ENCODE measurements around the gene MFNG. TPM values are rescaled to one million over a fixed set of nuclear protein-coding genes. Genes with fewer than 3 reads are reported as not detected.

MFNG gene
- total and polyA plus RNA-seq, 8 donors: 1.5 to 10.5 (median 4.4) TPM

GRCh38 chr22:37439347-37439746 lies 46.8 kb downstream of the MFNG start:
- Histone ChIP-seq H3K27ac (no peak overlapping the region), H3K9me3 (no peaks in the 10 kb centered on the region), H3K4me1 (no peaks in the 10 kb centered on the region), H3K36me3 (no peaks in the 10 kb centered on the region), H3K27me3 (peaks cover 0 to 2% (median 0%) of the 10 kb centered on the region in 4 donors), H3K4me3 (no peak overlapping the region)
- intact Hi-C loops (cut with DNase I): no loop called here
- TF ChIP-seq, protein P1, sequence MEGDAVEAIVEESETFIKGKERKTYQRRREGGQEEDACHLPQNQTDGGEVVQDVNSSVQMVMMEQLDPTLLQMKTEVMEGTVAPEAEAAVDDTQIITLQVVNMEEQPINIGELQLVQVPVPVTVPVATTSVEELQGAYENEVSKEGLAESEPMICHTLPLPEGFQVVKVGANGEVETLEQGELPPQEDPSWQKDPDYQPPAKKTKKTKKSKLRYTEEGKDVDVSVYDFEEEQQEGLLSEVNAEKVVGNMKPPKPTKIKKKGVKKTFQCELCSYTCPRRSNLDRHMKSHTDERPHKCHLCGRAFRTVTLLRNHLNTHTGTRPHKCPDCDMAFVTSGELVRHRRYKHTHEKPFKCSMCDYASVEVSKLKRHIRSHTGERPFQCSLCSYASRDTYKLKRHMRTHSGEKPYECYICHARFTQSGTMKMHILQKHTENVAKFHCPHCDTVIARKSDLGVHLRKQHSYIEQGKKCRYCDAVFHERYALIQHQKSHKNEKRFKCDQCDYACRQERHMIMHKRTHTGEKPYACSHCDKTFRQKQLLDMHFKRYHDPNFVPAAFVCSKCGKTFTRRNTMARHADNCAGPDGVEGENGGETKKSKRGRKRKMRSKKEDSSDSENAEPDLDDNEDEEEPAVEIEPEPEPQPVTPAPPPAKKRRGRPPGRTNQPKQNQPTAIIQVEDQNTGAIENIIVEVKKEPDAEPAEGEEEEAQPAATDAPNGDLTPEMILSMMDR (IDR thresholded peaks at IDR 0.05): no peak
- no peak for ATAC-seq
- no peak for FAIRE-seq
- 61% methylated on average over 5 of the region's 5 CpGs for WGBS, 2 donors
- no peak for DNase-seq

- H3K27me3 ChIP-seq: no peaks in the 10 kb centered on the region
- 86 to 90% methylated on average over 5 of the region's 5 CpGs for WGBS, 2 donors
- no peak overlapping the region for H3K4me3 ChIP-seq
- intact Hi-C loops (cut with DNase I): no loop called here
- H3K27ac ChIP-seq: no peak overlapping the region
- no peaks in the 10 kb centered on the region for H3K4me1 ChIP-seq
- TF ChIP-seq, protein P1 (IDR thresholded peaks at IDR 0.05): no peak
- no peak for ATAC-seq
- DNase-seq: no peak
- FAIRE-seq: no peak
- no peaks in the 10 kb centered on the region for H3K36me3 ChIP-seq
- H3K9me3 ChIP-seq: no peaks in the 10 kb centered on the region
Observed at GRCh38 chr22:37435970-37436603, 50.1 kb downstream of the MFNG start.

- H3K27me3 ChIP-seq: peaks cover 0 to 1% (median 0%) of the 10 kb centered on the region in 4 donors
Observed at GRCh38 chr22:37433786-37434185, 52.4 kb downstream of the MFNG start.

GRCh38 chr22:37432708-37433054 lies 53.5 kb downstream of the MFNG start:
- Histone ChIP-seq H3K36me3 (no peaks in the 10 kb centered on the region), H3K27ac (no peak overlapping the region), H3K4me3 (no peak overlapping the region), H3K9me3 (no peaks in the 10 kb centered on the region), H3K4me1 (no peaks in the 10 kb centered on the region), H3K27me3 (peaks cover 0 to 12% (median 0%) of the 10 kb centered on the region in 4 donors)
- no peak for FAIRE-seq
- ATAC-seq: no peak
- TF ChIP-seq, protein P1 (IDR thresholded peaks at IDR 0.05): no peak
- no peak for DNase-seq
- WGBS, 2 donors: 80 to 84% methylated on average over 3 of the region's 3 CpGs
- intact Hi-C loops (cut with DNase I): no loop called here

More at GRCh38 chr22:37433786-37434185, 52.4 kb downstream of the MFNG start:
- intact Hi-C loops (cut with DNase I): no loop called here
- no peak for ATAC-seq
- H3K9me3 ChIP-seq: no peaks in the 10 kb centered on the region
- TF ChIP-seq, protein P1 (IDR thresholded peaks at IDR 0.05): no peak
- no peak for DNase-seq
- WGBS, 2 donors: 34 to 40% methylated on average over 11 of the region's 11 CpGs
- FAIRE-seq: no peak
- H3K36me3 ChIP-seq: no peaks in the 10 kb centered on the region
- H3K4me3 ChIP-seq: no peak overlapping the region
- H3K27ac ChIP-seq: no peak overlapping the region
- H3K4me1 ChIP-seq: no peaks in the 10 kb centered on the region

Measured in pancreas (tissue), 10 donors.